ENCODE measurements around the gene LDB2.

LDB2 gene

GRCh38 chr4:16739997-16740624 is 158.3 kb downstream of the LDB2 start:
- POLR2A ChIA-PET, result no interaction called here
- DNase-seq (ENCODE audit: extremely low spot score), result no peak
- CTCF ChIA-PET, result no interaction called here
- TF ChIP-seq SP1 (IDR thresholded peaks at IDR 0.05), result no peak
- TF ChIP-seq SUZ12 (IDR thresholded peaks at IDR 0.05), result no peak
- no peak for TF ChIP-seq TARDBP (IDR thresholded peaks at IDR 0.05)
- TF ChIP-seq LEF1 (IDR thresholded peaks at IDR 0.05; ENCODE audit: borderline replicate concordance), result no peak
- TF ChIP-seq FOXA1 (IDR thresholded peaks at IDR 0.05), result no peak
- TF ChIP-seq CTBP1 (IDR thresholded peaks at IDR 0.05; ENCODE audit: borderline replicate concordance), result no peak
- TF ChIP-seq PKNOX1 (IDR thresholded peaks at IDR 0.05), result no peak
- TF ChIP-seq FOXM1 (IDR thresholded peaks at IDR 0.05; ENCODE audit: borderline replicate concordance), result no peak
- no peak for TF ChIP-seq L3MBTL2 (conservative IDR thresholded peaks at IDR 0.05)
- no peak for TF ChIP-seq BHLHE40 (IDR thresholded peaks at IDR 0.05; ENCODE audit: borderline replicate concordance)
- no peak for TF ChIP-seq FOXK2 (IDR thresholded peaks at IDR 0.05)
- TF ChIP-seq ZNF384 (IDR thresholded peaks at IDR 0.05), result no peak
- TF ChIP-seq ARNT (IDR thresholded peaks at IDR 0.05), result no peak

DNA sequence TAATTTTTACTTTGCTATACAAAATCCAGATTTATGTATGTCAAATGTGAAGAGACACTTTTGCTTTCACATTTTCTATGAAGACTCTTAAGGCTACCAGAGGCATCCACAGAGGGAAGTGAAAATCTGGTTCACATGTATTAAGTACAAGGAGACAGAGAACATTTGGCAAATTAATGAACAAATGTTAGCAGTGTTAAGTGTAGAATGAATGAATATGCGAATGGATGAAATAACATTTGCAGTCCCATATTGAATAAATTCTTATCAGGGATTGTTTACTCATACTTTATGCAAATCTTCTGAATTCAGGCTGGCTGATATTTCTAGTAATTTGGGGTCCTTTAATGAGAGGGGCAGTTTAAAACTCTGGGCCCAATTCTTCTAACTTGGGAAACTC is 159.9 kb downstream of the LDB2 start:
- ChIA-PET CTCF (no interaction called here), POLR2A (no interaction called here)
- no peak for TF ChIP-seq NFRKB (IDR thresholded peaks at IDR 0.05)
- no peak for TF ChIP-seq FOXA1 (IDR thresholded peaks at IDR 0.05)
- no peak for TF ChIP-seq SP1 (IDR thresholded peaks at IDR 0.05)
- no peak for TF ChIP-seq TARDBP (IDR thresholded peaks at IDR 0.05)
- no peak for TF ChIP-seq FOXM1 (IDR thresholded peaks at IDR 0.05; ENCODE audit: borderline replicate concordance)
- TF ChIP-seq BHLHE40 (IDR thresholded peaks at IDR 0.05; ENCODE audit: borderline replicate concordance), result no peak
- no peak for TF ChIP-seq SUZ12 (IDR thresholded peaks at IDR 0.05)
- TF ChIP-seq PKNOX1 (IDR thresholded peaks at IDR 0.05), result no peak
- TF ChIP-seq ZNF384 (IDR thresholded peaks at IDR 0.05), result no peak
- TF ChIP-seq LEF1 (IDR thresholded peaks at IDR 0.05; ENCODE audit: borderline replicate concordance), result no peak
- TF ChIP-seq CTBP1 (IDR thresholded peaks at IDR 0.05; ENCODE audit: borderline replicate concordance), result no peak
- TF ChIP-seq ARNT (IDR thresholded peaks at IDR 0.05), result no peak
- TF ChIP-seq HDGF (IDR thresholded peaks at IDR 0.05; ENCODE audit: borderline replicate concordance), result no peak
- TF ChIP-seq FOXK2 (IDR thresholded peaks at IDR 0.05), result no peak
- TF ChIP-seq ELF4 (IDR thresholded peaks at IDR 0.05), result no peak
- TF ChIP-seq L3MBTL2 (conservative IDR thresholded peaks at IDR 0.05), result no peak
- DNase-seq (ENCODE audit: extremely low spot score), result no peak

- ChIA-PET POLR2A (no interaction called here), CTCF (no interaction called here)
- no peak for TF ChIP-seq FOXA1 (IDR thresholded peaks at IDR 0.05)
- no peak for TF ChIP-seq FOXK2 (IDR thresholded peaks at IDR 0.05)
- no peak for TF ChIP-seq TARDBP (IDR thresholded peaks at IDR 0.05)
- no peak for DNase-seq (ENCODE audit: extremely low spot score)
These were observed 164.9 kb downstream of the LDB2 start for GRCh38 chr4:16733509-16733908.

DNA sequence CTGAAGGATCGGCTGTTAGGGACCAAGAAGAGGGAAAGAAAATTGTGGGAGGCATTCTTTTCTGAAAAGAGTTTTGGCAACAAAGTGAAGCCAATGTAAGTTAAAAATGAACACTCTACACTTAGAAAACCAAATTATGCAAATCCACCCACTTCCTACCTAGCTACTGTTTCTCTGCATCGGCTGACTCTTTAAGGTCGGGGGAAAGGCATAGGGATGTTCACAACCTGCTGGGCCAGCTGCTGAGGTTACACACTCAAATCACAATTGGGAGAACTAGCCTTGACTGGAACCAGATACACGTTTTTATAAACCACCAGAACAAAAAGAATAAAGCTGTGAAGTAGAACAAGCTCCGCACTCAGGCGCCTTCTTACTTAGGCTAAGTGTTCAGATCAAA is 165.7 kb downstream of the LDB2 start:
- ChIA-PET POLR2A (no interaction called here), CTCF (no interaction called here)
- no peak for TF ChIP-seq BHLHE40 (IDR thresholded peaks at IDR 0.05; ENCODE audit: borderline replicate concordance)
- TF ChIP-seq FOXM1 (IDR thresholded peaks at IDR 0.05; ENCODE audit: borderline replicate concordance), result no peak
- TF ChIP-seq ZNF384 (IDR thresholded peaks at IDR 0.05), result no peak
- TF ChIP-seq FOXA1 (IDR thresholded peaks at IDR 0.05), result no peak
- no peak for TF ChIP-seq SP1 (IDR thresholded peaks at IDR 0.05)
- TF ChIP-seq HDGF (IDR thresholded peaks at IDR 0.05; ENCODE audit: borderline replicate concordance), result no peak
- no peak for TF ChIP-seq CTBP1 (IDR thresholded peaks at IDR 0.05; ENCODE audit: borderline replicate concordance)
- no peak for TF ChIP-seq PKNOX1 (IDR thresholded peaks at IDR 0.05)
- TF ChIP-seq FOXK2 (IDR thresholded peaks at IDR 0.05), result no peak
- TF ChIP-seq TARDBP (IDR thresholded peaks at IDR 0.05), result no peak
- no peak for TF ChIP-seq ELF4 (IDR thresholded peaks at IDR 0.05)
- no peak for TF ChIP-seq ARNT (IDR thresholded peaks at IDR 0.05)
- TF ChIP-seq NFRKB (IDR thresholded peaks at IDR 0.05), result no peak
- no peak for TF ChIP-seq L3MBTL2 (conservative IDR thresholded peaks at IDR 0.05)
- TF ChIP-seq SUZ12 (IDR thresholded peaks at IDR 0.05), result no peak
- TF ChIP-seq LEF1 (IDR thresholded peaks at IDR 0.05; ENCODE audit: borderline replicate concordance), result no peak

DNA sequence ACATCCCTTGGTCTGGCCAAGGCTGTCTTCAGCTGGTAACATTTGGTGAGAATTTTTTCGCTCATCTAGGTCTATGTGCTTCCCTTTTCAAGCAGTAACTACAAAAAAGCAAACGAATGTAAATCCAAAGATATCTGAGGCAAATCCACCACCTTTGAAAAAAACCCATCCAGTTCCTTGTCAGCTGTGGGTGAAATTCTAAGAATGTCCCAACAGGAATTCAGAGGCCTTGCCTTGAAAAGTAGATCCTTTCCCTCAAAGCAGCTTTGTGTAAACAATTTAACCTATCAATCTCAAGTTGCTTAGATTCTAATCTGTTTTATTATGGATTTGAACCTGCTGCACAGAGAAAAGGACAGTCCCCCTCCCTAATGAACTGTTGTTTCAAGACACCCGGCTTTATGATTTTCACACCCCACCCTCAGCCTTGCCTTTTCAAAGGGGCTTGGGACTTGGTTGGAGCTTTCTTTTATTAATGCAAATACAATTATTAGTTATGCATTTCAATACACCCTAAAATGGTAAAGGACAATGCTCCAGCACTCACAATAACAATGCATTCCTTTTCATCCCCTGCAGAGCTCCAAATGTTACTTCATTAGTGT is 166.6 kb downstream of the LDB2 start:
- no peak for DNase-seq (ENCODE audit: extremely low spot score)
- CTCF ChIA-PET, result no interaction called here
- POLR2A ChIA-PET, result no interaction called here
- TF ChIP-seq FOXA1 (IDR thresholded peaks at IDR 0.05) (no peak), ZNF384 (IDR thresholded peaks at IDR 0.05) (no peak), LEF1 (IDR thresholded peaks at IDR 0.05; ENCODE audit: borderline replicate concordance) (no peak), FOXM1 (IDR thresholded peaks at IDR 0.05; ENCODE audit: borderline replicate concordance) (no peak), BHLHE40 (IDR thresholded peaks at IDR 0.05; ENCODE audit: borderline replicate concordance) (no peak), SP1 (IDR thresholded peaks at IDR 0.05) (no peak), ELF4 (IDR thresholded peaks at IDR 0.05) (no peak), NFRKB (IDR thresholded peaks at IDR 0.05) (no peak)

More for the DNA sequence above, 165.7 kb downstream of the LDB2 start:
- no peak for DNase-seq (ENCODE audit: extremely low spot score)

DNA sequence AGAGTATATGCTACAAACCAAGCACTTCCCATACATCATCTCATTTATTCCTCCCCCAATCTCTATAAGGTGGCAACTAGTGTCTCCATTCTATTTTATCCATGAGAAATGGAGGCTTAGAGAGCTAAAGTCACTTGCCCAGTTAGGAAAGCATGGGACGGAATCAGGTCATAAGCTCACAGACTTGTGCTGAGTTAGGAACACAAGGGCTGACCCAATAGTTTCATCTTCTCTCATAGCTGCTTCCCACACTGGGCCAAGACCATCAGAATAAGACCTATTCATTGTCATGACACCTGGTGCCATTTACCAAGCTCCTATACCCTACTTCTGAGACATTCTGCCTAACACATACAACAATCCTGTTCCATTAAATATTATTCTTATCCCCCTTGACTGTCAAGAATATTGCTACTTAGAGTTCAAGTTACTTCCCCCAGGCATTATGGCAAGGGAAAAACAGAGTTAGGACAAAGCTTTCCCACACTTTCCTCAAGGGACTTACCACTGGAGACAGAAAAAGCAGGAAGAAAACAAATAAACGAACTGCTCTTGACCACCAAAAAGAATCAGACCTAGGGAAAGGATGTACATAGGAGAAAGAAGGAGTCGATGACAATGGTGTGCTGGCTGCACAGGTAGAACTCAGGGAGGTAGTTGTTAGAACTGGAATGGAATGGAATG is 167.8 kb downstream of the LDB2 start:
- TF ChIP-seq FOXK2 (IDR thresholded peaks at IDR 0.05) (no peak), CTBP1 (IDR thresholded peaks at IDR 0.05; ENCODE audit: borderline replicate concordance) (no peak), BHLHE40 (IDR thresholded peaks at IDR 0.05; ENCODE audit: borderline replicate concordance) (no peak), TARDBP (IDR thresholded peaks at IDR 0.05) (no peak), L3MBTL2 (conservative IDR thresholded peaks at IDR 0.05) (no peak), PKNOX1 (IDR thresholded peaks at IDR 0.05) (no peak), NFRKB (IDR thresholded peaks at IDR 0.05) (no peak), SP1 (IDR thresholded peaks at IDR 0.05) (no peak), FOXM1 (IDR thresholded peaks at IDR 0.05; ENCODE audit: borderline replicate concordance) (no peak), FOXA1 (IDR thresholded peaks at IDR 0.05) (no peak), ARNT (IDR thresholded peaks at IDR 0.05) (no peak), HDGF (IDR thresholded peaks at IDR 0.05; ENCODE audit: borderline replicate concordance) (no peak), ELF4 (IDR thresholded peaks at IDR 0.05) (no peak), LEF1 (IDR thresholded peaks at IDR 0.05; ENCODE audit: borderline replicate concordance) (no peak), ZNF384 (IDR thresholded peaks at IDR 0.05) (no peak), SUZ12 (IDR thresholded peaks at IDR 0.05) (no peak)
- no peak for DNase-seq (ENCODE audit: extremely low spot score)
- POLR2A ChIA-PET, result no interaction called here
- CTCF ChIA-PET, result no interaction called here
